ENCODE data around the gene PLA2G5.
"Not testable (repeated sequence)": the region's sequence is repeated elsewhere in the genome, so short reads cannot be mapped to it uniquely, and the experiment has no call there.

PLA2G5 gene

GRCh38 chr1:20126041-20126805 is 56.2 kb downstream of the PLA2G5 start:
- H3K9me3 ChIP-seq (ENCODE audit: control insufficient read depth in 2 of 2, low read length in 2 of 2): no peaks in the 10 kb centered on the region
- no peak overlapping the region for H3K27ac ChIP-seq (ENCODE audit: low read depth in 2 of 2, low read length in 2 of 2)
- no peak overlapping the region for H3K9ac ChIP-seq (ENCODE audit: low read depth in 1 of 2, low read length in 2 of 2)
- no peak overlapping the region for H3K4me3 ChIP-seq (ENCODE audit: low read length in 2 of 2)
- H3K27me3 ChIP-seq (ENCODE audit: control insufficient read depth in 2 of 2, insufficient read depth in 2 of 2, low read length in 2 of 2): peaks cover 2 to 4% of the 10 kb centered on the region in 2 donors
- H3K36me3 ChIP-seq (ENCODE audit: control insufficient read depth in 2 of 2, insufficient read depth in 2 of 2, low read length in 2 of 2): no peaks in the 10 kb centered on the region
- H3K4me1 ChIP-seq (ENCODE audit: control insufficient read depth in 2 of 2, insufficient read depth in 2 of 2, low read length in 2 of 2): peaks cover 3 to 11% of the 10 kb centered on the region in 2 donors

- Histone ChIP-seq H3K9me3 (ENCODE audit: control insufficient read depth in 2 of 2, low read length in 2 of 2) (no peaks in the 10 kb centered on the region), H3K4me1 (ENCODE audit: control insufficient read depth in 2 of 2, insufficient read depth in 2 of 2, low read length in 2 of 2) (peaks cover 3 to 11% of the 10 kb centered on the region in 2 donors), H3K27ac (ENCODE audit: low read depth in 2 of 2, low read length in 2 of 2) (no peak overlapping the region), H3K36me3 (ENCODE audit: control insufficient read depth in 2 of 2, insufficient read depth in 2 of 2, low read length in 2 of 2) (no peaks in the 10 kb centered on the region), H3K9ac (ENCODE audit: low read depth in 1 of 2, low read length in 2 of 2) (no peak overlapping the region), H3K4me3 (ENCODE audit: low read length in 2 of 2) (no peak overlapping the region), H3K27me3 (ENCODE audit: control insufficient read depth in 2 of 2, insufficient read depth in 2 of 2, low read length in 2 of 2) (peaks cover 0 to 2% of the 10 kb centered on the region in 2 donors)
Measured at GRCh38 chr1:20126806-20127440, 56.9 kb downstream of the PLA2G5 start.

- H3K27ac ChIP-seq (ENCODE audit: low read depth in 2 of 2, low read length in 2 of 2); H3K27me3 ChIP-seq (ENCODE audit: control insufficient read depth in 2 of 2, insufficient read depth in 2 of 2, low read length in 2 of 2); H3K9ac ChIP-seq (ENCODE audit: low read depth in 1 of 2, low read length in 2 of 2); H3K9me3 ChIP-seq (ENCODE audit: control insufficient read depth in 2 of 2, low read length in 2 of 2); H3K4me1 ChIP-seq (ENCODE audit: control insufficient read depth in 2 of 2, insufficient read depth in 2 of 2, low read length in 2 of 2); H3K36me3 ChIP-seq (ENCODE audit: control insufficient read depth in 2 of 2, insufficient read depth in 2 of 2, low read length in 2 of 2); H3K4me3 ChIP-seq (ENCODE audit: low read length in 2 of 2): not testable (repeated sequence)
Measured at GRCh38 chr1:20130518-20130917, 60.5 kb downstream of the PLA2G5 start.

- no peak overlapping the region for H3K4me3 ChIP-seq (ENCODE audit: low read length in 2 of 2)
- no peaks in the 10 kb centered on the region for H3K4me1 ChIP-seq (ENCODE audit: control insufficient read depth in 2 of 2, insufficient read depth in 2 of 2, low read length in 2 of 2)
- H3K27ac ChIP-seq (ENCODE audit: low read depth in 2 of 2, low read length in 2 of 2): no peak overlapping the region
- no peak overlapping the region for H3K9ac ChIP-seq (ENCODE audit: low read depth in 1 of 2, low read length in 2 of 2)
- H3K27me3 ChIP-seq (ENCODE audit: control insufficient read depth in 2 of 2, insufficient read depth in 2 of 2, low read length in 2 of 2): no peaks in the 10 kb centered on the region
- H3K36me3 ChIP-seq (ENCODE audit: control insufficient read depth in 2 of 2, insufficient read depth in 2 of 2, low read length in 2 of 2): no peaks in the 10 kb centered on the region
- no peaks in the 10 kb centered on the region for H3K9me3 ChIP-seq (ENCODE audit: control insufficient read depth in 2 of 2, low read length in 2 of 2)
Measured at GRCh38 chr1:20134995-20135394, 65.0 kb downstream of the PLA2G5 start.

GRCh38 chr1:20136249-20136648 is 66.3 kb downstream of the PLA2G5 start:
- Histone ChIP-seq H3K27me3 (ENCODE audit: control insufficient read depth in 2 of 2, insufficient read depth in 2 of 2, low read length in 2 of 2) (no peaks in the 10 kb centered on the region), H3K4me3 (ENCODE audit: low read length in 2 of 2) (no peak overlapping the region), H3K36me3 (ENCODE audit: control insufficient read depth in 2 of 2, insufficient read depth in 2 of 2, low read length in 2 of 2) (no peaks in the 10 kb centered on the region), H3K9me3 (ENCODE audit: control insufficient read depth in 2 of 2, low read length in 2 of 2) (no peaks in the 10 kb centered on the region), H3K27ac (ENCODE audit: low read depth in 2 of 2, low read length in 2 of 2) (no peak overlapping the region), H3K9ac (ENCODE audit: low read depth in 1 of 2, low read length in 2 of 2) (no peak overlapping the region), H3K4me1 (ENCODE audit: control insufficient read depth in 2 of 2, insufficient read depth in 2 of 2, low read length in 2 of 2) (no peaks in the 10 kb centered on the region)

GRCh38 chr1:20137055-20137454 is 67.1 kb downstream of the PLA2G5 start:
- Histone ChIP-seq H3K9ac (ENCODE audit: low read depth in 1 of 2, low read length in 2 of 2) (no peak overlapping the region), H3K4me1 (ENCODE audit: control insufficient read depth in 2 of 2, insufficient read depth in 2 of 2, low read length in 2 of 2) (no peaks in the 10 kb centered on the region), H3K27ac (ENCODE audit: low read depth in 2 of 2, low read length in 2 of 2) (no peak overlapping the region), H3K9me3 (ENCODE audit: control insufficient read depth in 2 of 2, low read length in 2 of 2) (no peaks in the 10 kb centered on the region), H3K36me3 (ENCODE audit: control insufficient read depth in 2 of 2, insufficient read depth in 2 of 2, low read length in 2 of 2) (no peaks in the 10 kb centered on the region), H3K27me3 (ENCODE audit: control insufficient read depth in 2 of 2, insufficient read depth in 2 of 2, low read length in 2 of 2) (no peaks in the 10 kb centered on the region), H3K4me3 (ENCODE audit: low read length in 2 of 2) (no peak overlapping the region)

GRCh38 chr1:20137604-20138003 is 67.6 kb downstream of the PLA2G5 start:
- Histone ChIP-seq H3K4me3 (ENCODE audit: low read length in 2 of 2) (no peak overlapping the region), H3K27me3 (ENCODE audit: control insufficient read depth in 2 of 2, insufficient read depth in 2 of 2, low read length in 2 of 2) (no peaks in the 10 kb centered on the region), H3K9ac (ENCODE audit: low read depth in 1 of 2, low read length in 2 of 2) (no peak overlapping the region), H3K36me3 (ENCODE audit: control insufficient read depth in 2 of 2, insufficient read depth in 2 of 2, low read length in 2 of 2) (no peaks in the 10 kb centered on the region), H3K27ac (ENCODE audit: low read depth in 2 of 2, low read length in 2 of 2) (no peak overlapping the region), H3K4me1 (ENCODE audit: control insufficient read depth in 2 of 2, insufficient read depth in 2 of 2, low read length in 2 of 2) (no peaks in the 10 kb centered on the region), H3K9me3 (ENCODE audit: control insufficient read depth in 2 of 2, low read length in 2 of 2) (no peaks in the 10 kb centered on the region)

GRCh38 chr1:20138346-20138745 is 68.4 kb downstream of the PLA2G5 start:
- H3K36me3 ChIP-seq (ENCODE audit: control insufficient read depth in 2 of 2, insufficient read depth in 2 of 2, low read length in 2 of 2): no peaks in the 10 kb centered on the region
- H3K4me1 ChIP-seq (ENCODE audit: control insufficient read depth in 2 of 2, insufficient read depth in 2 of 2, low read length in 2 of 2): no peaks in the 10 kb centered on the region

GRCh38 chr1:20138961-20139550 is 69.1 kb downstream of the PLA2G5 start, which contains the start of gene PLA2G2F:
Gene PLA2G2F, plus strand, starts transcription at chr1:20139323. Its CDS starts 105 bp downstream, at chr1:20139428.
- no peaks in the 10 kb centered on the region for H3K27me3 ChIP-seq (ENCODE audit: control insufficient read depth in 2 of 2, insufficient read depth in 2 of 2, low read length in 2 of 2)
- H3K4me1 ChIP-seq (ENCODE audit: control insufficient read depth in 2 of 2, insufficient read depth in 2 of 2, low read length in 2 of 2): no peaks in the 10 kb centered on the region
- H3K27ac ChIP-seq (ENCODE audit: low read depth in 2 of 2, low read length in 2 of 2): no peak within 1 kb of the TSS
- no peaks in the 10 kb centered on the region for H3K36me3 ChIP-seq (ENCODE audit: control insufficient read depth in 2 of 2, insufficient read depth in 2 of 2, low read length in 2 of 2)
- H3K9me3 ChIP-seq (ENCODE audit: control insufficient read depth in 2 of 2, low read length in 2 of 2): no peaks in the 10 kb centered on the region
- H3K9ac ChIP-seq (ENCODE audit: low read depth in 1 of 2, low read length in 2 of 2): no peak within 1 kb of the TSS
- H3K4me3 ChIP-seq (ENCODE audit: low read length in 2 of 2): no peak within 1 kb of the TSS

More at GRCh38 chr1:20138346-20138745, 68.4 kb downstream of the PLA2G5 start:
- no peak overlapping the region for H3K27ac ChIP-seq (ENCODE audit: low read depth in 2 of 2, low read length in 2 of 2)
- no peaks in the 10 kb centered on the region for H3K27me3 ChIP-seq (ENCODE audit: control insufficient read depth in 2 of 2, insufficient read depth in 2 of 2, low read length in 2 of 2)
- no peak overlapping the region for H3K9ac ChIP-seq (ENCODE audit: low read depth in 1 of 2, low read length in 2 of 2)
- H3K4me3 ChIP-seq (ENCODE audit: low read length in 2 of 2): no peak overlapping the region
- no peaks in the 10 kb centered on the region for H3K9me3 ChIP-seq (ENCODE audit: control insufficient read depth in 2 of 2, low read length in 2 of 2)

All from mucosa of rectum (tissue), 2 donors.